SIG-M5 treated with dmso at 0.1 percent for 504 hours (cell line): ENCODE measurements around the gene ATP6V0A4.
"Not testable (repeated sequence)": the region's sequence is repeated elsewhere in the genome, so short reads cannot be mapped to it uniquely, and the experiment has no call there.

Source experiments
- DNase-seq: peaks from one replicate; lab custom pipeline; 2025; ENCODE audit not compliant: unreplicated experiment; lab: John Stamatoyannopoulos, UW

ATP6V0A4 gene

DNA sequence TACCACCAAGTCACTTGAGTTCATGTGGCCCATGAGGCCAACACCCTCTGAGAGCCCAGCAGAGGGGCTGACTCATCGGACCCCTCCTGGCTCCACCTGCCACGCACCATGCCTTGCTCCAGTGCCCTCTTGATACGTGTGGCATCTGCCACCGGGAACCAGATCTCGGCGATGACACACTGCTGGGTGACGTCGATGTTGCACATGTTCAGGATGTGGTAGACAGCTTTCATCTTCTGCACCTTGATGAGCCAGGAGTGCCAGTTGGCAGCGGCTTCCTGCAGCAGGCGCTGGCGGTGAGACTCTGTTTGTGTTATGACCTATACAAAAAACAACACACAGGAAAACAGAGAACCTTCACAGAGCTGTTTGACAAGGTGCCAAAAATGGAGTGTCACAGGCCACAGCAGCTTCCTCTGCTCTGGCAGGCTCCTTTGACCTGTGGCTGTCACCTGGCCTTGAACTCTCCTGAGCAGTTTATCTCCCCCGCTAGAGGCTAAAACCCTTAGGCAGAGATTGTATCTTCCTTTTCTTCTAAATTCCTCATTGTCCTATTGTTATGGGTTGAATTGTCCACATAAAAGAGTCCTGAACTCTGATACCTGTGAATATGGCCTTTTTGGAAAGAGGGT is 45.4 kb downstream of the ATP6V0A4 start:
- DNase-seq: no peak

DNA sequence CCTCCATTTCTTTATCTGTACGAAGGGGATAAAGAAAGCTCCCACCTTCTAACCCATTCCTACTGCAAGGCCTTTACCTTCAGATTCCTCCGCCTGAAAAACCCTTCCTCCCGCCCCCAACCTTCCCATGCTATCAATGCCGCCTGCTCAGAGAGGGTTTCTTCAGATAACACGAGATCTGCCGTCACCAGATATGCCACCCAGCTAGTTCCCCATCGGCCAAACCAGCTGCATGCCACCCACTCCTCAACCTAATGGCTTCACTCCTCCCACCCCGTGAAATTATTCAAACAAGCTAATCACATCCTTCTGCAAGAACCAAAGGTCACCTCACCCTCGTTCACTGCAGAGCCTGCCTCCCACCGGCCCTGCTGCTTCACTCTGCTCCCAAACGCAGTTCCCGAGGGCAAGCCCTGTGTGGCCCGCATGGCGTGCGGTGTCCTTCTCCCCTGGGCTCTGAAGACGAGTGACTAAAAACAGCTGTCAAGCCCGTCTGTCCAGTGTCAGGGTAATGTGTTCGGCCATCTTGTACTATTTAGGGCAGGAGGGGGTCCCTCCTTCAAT is 47.0 kb downstream of the ATP6V0A4 start:
- no peak for DNase-seq

- no peak for DNase-seq
Measured at GRCh38 chr7:138750473-138750872, 47.5 kb downstream of the ATP6V0A4 start.

- DNase-seq: no peak
Measured at GRCh38 chr7:138749960-138750359, 48.0 kb downstream of the ATP6V0A4 start.

- no peak for DNase-seq
Measured at GRCh38 chr7:138748666-138749065, 49.3 kb downstream of the ATP6V0A4 start.

GRCh38 chr7:138746073-138746472 is 51.9 kb downstream of the ATP6V0A4 start:
- DNase-seq: no peak

GRCh38 chr7:138745189-138745588 is 52.8 kb downstream of the ATP6V0A4 start:
- no peak for DNase-seq

GRCh38 chr7:138741453-138741735 is 56.6 kb downstream of the ATP6V0A4 start:
- DNase-seq: no peak

- DNase-seq: no peak
Measured at GRCh38 chr7:138739859-138740258, 58.1 kb downstream of the ATP6V0A4 start.

DNA sequence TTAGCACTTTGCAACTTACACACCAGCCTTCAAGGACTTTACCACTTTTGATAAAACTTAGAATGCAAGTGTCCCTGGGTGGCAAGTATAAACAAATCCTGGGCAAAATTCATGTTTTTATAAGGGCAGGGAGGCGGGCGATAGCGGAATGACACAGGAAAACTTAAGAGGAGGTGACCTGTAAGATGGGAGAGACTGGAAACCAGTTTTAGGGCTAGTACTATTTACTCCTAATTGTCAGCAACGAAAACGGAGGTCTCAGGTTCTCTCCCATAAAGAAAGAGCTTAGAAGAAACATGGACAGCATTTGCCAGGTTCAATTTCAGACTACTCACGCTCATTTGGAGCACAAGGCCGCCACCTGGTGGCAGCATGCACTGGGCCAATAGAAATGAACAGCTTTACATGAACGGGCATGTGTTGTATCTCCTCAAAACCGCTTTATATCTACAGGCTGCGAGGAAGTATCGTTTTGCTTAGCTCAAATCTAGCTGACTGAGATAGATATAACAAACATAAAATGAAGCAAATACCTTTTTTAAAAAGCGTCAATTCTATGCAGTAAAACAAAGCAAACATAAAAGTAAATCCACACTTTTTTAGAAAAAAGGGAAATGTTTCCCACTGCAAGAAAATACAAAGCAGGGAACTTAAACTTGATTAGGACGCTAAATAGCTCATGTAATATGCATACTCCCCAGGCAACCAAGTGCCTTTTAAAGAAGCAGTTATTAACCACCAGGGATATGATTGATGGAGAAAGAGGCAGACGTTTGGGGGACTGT is 59.3 kb downstream of the ATP6V0A4 start:
- DNase-seq: peak; percentile 84

- DNase-seq: no peak
Measured at GRCh38 chr7:138738114-138738513, 59.9 kb downstream of the ATP6V0A4 start.

DNA sequence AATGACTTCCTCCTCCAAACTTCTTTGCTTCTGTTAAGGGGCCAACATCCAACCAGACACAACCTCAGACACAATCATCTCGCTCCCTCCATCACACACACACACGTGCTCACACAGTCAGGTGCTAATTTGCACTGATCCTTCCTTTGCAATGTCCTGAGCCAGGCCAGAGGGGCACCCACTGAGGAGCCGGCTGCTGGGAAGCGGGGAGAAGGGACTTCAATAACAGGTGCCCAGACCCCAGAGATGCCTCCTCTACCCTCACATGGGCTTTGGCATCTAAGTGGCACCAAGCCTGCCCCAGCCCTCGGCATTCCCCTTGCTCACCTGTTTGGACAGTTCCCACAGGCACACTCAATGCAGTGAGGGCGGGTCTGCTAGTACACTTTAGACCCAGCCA is 62.6 kb downstream of the ATP6V0A4 start:
- DNase-seq: no peak

- DNase-seq: not testable (repeated sequence)
Measured at GRCh38 chr7:138731733-138732132, 66.3 kb downstream of the ATP6V0A4 start.

DNA sequence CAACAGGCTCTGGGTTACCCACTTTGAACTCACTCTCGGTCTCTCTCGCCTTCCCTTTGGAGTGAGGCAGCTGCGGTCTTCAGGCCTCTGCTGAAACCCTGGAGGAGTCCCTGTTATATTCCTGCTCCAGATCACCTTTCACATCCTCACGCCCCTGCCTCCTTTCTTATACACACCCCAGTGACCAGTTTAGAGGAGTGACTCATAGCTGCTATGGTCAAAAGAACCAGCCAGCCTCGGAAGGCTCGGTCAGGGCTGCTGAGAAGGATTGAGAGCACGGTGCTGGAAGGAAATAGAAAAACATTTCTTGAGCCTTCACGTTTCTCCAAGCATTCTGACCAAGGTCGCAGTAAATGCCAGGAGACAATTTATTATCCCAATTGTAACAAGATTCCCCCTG is 68.6 kb downstream of the ATP6V0A4 start:
- DNase-seq: no peak

- no peak for DNase-seq
Measured at GRCh38 chr7:138727336-138728099, 70.5 kb downstream of the ATP6V0A4 start.

DNA sequence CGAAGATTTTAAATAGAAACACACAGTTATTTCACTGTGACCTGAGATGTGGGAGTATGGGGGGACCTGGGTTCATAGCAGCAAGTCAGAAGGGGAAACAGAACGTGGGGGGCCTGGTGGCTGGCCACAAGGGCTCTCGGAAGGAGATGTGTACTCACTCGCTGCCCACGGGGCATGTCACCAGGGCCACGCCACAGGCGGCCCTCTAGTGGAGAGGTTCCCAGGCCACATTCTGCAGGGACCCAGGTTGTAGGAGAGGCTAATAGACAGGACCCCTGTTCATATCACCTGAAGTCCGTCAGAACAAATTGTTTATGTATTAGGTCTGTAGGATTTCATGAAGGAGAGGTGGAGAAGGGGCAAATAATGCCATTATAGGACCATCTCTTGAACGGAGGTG is 71.7 kb downstream of the ATP6V0A4 start:
- no peak for DNase-seq

DNA sequence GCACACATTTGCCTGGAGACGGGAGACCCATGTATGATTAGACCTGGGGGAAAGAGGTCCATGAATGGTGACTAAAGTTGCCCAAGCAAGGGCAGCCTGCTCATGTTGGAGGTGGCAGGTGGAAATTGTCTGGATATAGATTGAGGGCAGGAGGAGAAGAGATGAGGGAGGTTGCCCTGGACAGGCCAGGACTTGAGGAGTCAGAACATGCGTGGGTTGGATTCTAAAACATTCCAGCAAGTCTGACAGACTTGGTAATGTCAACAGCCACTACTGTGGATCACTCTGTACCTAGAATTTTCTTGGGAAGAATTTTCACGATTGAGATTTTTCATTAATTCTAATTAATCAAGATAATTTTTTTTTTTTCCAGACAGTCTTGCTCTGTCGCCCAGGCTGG is 77.7 kb downstream of the ATP6V0A4 start:
- DNase-seq: no peak

- no peak for DNase-seq
Measured at GRCh38 chr7:138716889-138717288, 81.1 kb downstream of the ATP6V0A4 start.

GRCh38 chr7:138713191-138713590 is 84.8 kb downstream of the ATP6V0A4 start:
- DNase-seq: no peak

DNA sequence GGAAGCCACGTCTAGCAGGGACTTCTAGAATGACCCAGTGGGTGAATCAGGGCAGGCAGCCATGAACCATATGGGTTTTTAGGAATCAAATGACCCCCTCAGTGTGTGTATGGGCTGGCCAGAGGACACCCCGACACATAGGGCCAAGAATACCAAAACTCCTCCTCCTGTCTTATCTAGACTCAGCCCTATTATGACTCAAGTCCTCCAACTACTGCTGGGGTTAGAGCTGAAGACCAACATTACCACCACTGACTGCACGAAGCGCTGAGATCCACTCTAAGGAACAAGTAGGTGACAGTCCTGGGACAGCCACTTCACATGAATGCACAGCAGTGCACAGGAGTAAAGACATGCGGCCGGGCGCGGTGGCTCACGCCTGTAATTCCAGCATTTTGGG is 85.3 kb downstream of the ATP6V0A4 start:
- DNase-seq: no peak

GRCh38 chr7:138710536-138711385 is 87.2 kb downstream of the ATP6V0A4 start:
- no peak for DNase-seq
